ENCODE data around the gene NTF4.
"Not testable (repeated sequence)": the region's sequence is repeated elsewhere in the genome, so short reads cannot be mapped to it uniquely, and the experiment has no call there.

DNA sequence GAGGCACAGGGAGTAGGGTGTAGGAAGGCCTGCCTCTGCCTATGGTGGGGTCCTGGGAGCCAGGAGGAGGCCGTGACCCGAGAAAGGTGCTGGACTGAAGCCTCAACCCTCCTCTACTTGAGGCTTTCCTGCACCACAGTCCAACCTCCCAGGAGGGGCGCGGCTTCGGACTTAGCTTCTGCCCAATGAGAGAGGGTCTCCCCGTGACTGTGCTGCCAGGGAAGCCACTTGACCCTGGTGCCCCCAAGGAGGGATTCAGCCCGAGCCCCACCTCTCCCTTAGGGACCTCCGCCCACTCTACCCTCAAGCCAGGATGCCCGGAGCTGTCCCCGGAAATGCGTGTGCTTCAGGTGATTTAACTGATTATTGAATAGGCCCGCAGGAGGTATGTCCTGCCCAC lies 15.6 kb downstream of the NTF4 start, which contains the start of gene CGB8:
- TF ChIP-seq, protein P1, sequence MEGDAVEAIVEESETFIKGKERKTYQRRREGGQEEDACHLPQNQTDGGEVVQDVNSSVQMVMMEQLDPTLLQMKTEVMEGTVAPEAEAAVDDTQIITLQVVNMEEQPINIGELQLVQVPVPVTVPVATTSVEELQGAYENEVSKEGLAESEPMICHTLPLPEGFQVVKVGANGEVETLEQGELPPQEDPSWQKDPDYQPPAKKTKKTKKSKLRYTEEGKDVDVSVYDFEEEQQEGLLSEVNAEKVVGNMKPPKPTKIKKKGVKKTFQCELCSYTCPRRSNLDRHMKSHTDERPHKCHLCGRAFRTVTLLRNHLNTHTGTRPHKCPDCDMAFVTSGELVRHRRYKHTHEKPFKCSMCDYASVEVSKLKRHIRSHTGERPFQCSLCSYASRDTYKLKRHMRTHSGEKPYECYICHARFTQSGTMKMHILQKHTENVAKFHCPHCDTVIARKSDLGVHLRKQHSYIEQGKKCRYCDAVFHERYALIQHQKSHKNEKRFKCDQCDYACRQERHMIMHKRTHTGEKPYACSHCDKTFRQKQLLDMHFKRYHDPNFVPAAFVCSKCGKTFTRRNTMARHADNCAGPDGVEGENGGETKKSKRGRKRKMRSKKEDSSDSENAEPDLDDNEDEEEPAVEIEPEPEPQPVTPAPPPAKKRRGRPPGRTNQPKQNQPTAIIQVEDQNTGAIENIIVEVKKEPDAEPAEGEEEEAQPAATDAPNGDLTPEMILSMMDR (IDR thresholded peaks at IDR 0.05): not testable (repeated sequence)
- TF ChIP-seq EZH2 (IDR thresholded peaks at IDR 0.05; ENCODE audit: borderline replicate concordance, insufficient read depth, low read depth, low read length, poor library complexity, severe bottlenecking): not testable (repeated sequence)

Data from B cell (primary cell).